GM23248 (cell line): ENCODE data around the gene APOBEC3H. TPM values are rescaled to one million over a fixed set of nuclear protein-coding genes. Genes with fewer than 3 reads are reported as not detected.

Experiments
- DNase-seq: peaks from one replicate; pipeline ENCODE4 v3.0.0-alpha.2; 2015
- H2AFZ ChIP-seq: fragments of 200-600 bp; sonication (generic); 2 replicates; pipeline ENCODE4 v1.6.1; 2016; ENCODE audit warnings: antibody characterized with exemption
- H3F3A ChIP-seq: fragments of 200-600 bp; sonication (generic); 2 replicates; pipeline ENCODE4 v1.6.1; 2016; ENCODE audit warnings: mild to moderate bottlenecking, antibody characterized with exemption, mixed run types; ENCODE audit not compliant: insufficient read depth
- H3K27ac ChIP-seq: fragments of 200-600 bp; sonication (generic); 2 replicates; pipeline ENCODE4 v1.5.1; 2016; ENCODE audit warnings: mild to moderate bottlenecking
- H3K27me3 ChIP-seq: fragments of 200-600 bp; sonication (generic); replicated peaks from 2 replicates; pipeline ENCODE4 v1.6.1; 2016; ENCODE audit warnings: mild to moderate bottlenecking; ENCODE audit not compliant: insufficient read depth
- H3K36me3 ChIP-seq: fragments of 200-600 bp; sonication (generic); 2 replicates; pipeline ENCODE4 v1.6.1; 2016; ENCODE audit warnings: low read depth, mild to moderate bottlenecking
- H3K4me1 ChIP-seq: fragments of 200-600 bp; sonication (generic); 2 replicates; pipeline ENCODE4 v1.6.1; 2016; ENCODE audit warnings: mild to moderate bottlenecking; ENCODE audit not compliant: insufficient read depth
- H3K4me2 ChIP-seq: fragments of 200-600 bp; sonication (generic); one replicate; pipeline ENCODE4 v1.6.1; 2016; ENCODE audit warnings: mild to moderate bottlenecking; ENCODE audit not compliant: unreplicated experiment
- H3K4me3 ChIP-seq: fragments of 200-600 bp; sonication (generic); 2 replicates; pipeline ENCODE4 v1.5.1; 2016; ENCODE audit warnings: mild to moderate bottlenecking
- H3K79me2 ChIP-seq: fragments of 200-600 bp; sonication (generic); 2 replicates; pipeline ENCODE4 v1.6.1; 2016; ENCODE audit warnings: mild to moderate bottlenecking; ENCODE audit not compliant: insufficient read depth
- H3K9ac ChIP-seq: fragments of 200-600 bp; sonication (generic); 2 replicates; pipeline ENCODE4 v1.6.1; 2016; ENCODE audit warnings: mild to moderate bottlenecking
- H3K9me2 ChIP-seq: fragments of 200-600 bp; sonication (generic); 2 replicates; pipeline ENCODE4 v1.6.1; 2016; ENCODE audit warnings: mixed run types, mild to moderate bottlenecking, moderate library complexity; ENCODE audit not compliant: insufficient read depth
- H3K9me3 ChIP-seq: fragments of 200-600 bp; sonication (generic); one replicate; pipeline ENCODE4 v1.6.1; 2017; ENCODE audit warnings: low read depth
- H4K20me1 ChIP-seq: fragments of 200-600 bp; sonication (generic); 2 replicates; pipeline ENCODE4 v1.6.0; 2016; ENCODE audit not compliant: insufficient read depth
- EZH2 ChIP-seq: fragments of 200-600 bp; sonication (generic); IDR thresholded peaks from 2 replicates; pipeline ENCODE4 v1.6.1; 2018; ENCODE audit warnings: antibody characterized with exemption, mild to moderate bottlenecking; ENCODE audit not compliant: insufficient read depth, poor library complexity, severe bottlenecking
- EZH2phosphoT487 ChIP-seq: fragments of 200-600 bp; sonication (generic); IDR thresholded peaks from 2 replicates; pipeline ENCODE4 v1.6.1; 2018; ENCODE audit warnings: antibody characterized with exemption, moderate library complexity, mild to moderate bottlenecking, low read depth; ENCODE audit not compliant: insufficient read depth
- WGBS, 2 experiments: methylation state at CpG; one replicate each; pipeline ENCODE4 v1.1.6; 2015 to 2017; ENCODE audit warnings: low lambda C conversion rate in 2 of 2, low coverage in 1 of 2; ENCODE audit errors: missing lambda C conversion rate in 2 of 2; 5-methylcytosine and 5-hydroxymethylcytosine counted together
- in situ Hi-C: fragments of 300-500 bp; cut with MboI; formaldehyde crosslinking; loops from 2 replicates; pipeline ENCODE4 v1.15.0; 2020
- polyA plus RNA-seq: library from polyadenylated mRNA; unstranded; fragments of >200 nt; fragmentation: Nextera tagmentation; extraction: Ambion mirVana; gene quantifications from 2 replicates; pipeline ENCODE4 v1.2.1, GENCODE V29; 2016
- total RNA-seq: library from RNA; depleted of rRNA; stranded (reverse); fragments of >200 nt; shearing (Covaris generic); gene quantifications from 2 replicates; pipeline ENCODE4 v1.2.3, GENCODE V29; 2014

The APOBEC3H gene
- total and polyA plus RNA-seq, 2 experiments from 2014 or later = not detected

- no peaks in the 10 kb centered on the region for H4K20me1 ChIP-seq
- no peaks in the 10 kb centered on the region for H3K9me3 ChIP-seq
- no peak overlapping the region for H3K27ac ChIP-seq
- TF ChIP-seq EZH2phosphoT487 (no peak), EZH2 (no peak)
- WGBS, 2 experiments = 80 to 87% methylated on average over 8 of the region's 8 CpGs
- no peaks in the 10 kb centered on the region for H3K36me3 ChIP-seq
- H3K9ac ChIP-seq = no peak overlapping the region
- no peaks in the 10 kb centered on the region for H3K79me2 ChIP-seq
- H3K27me3 ChIP-seq = no peaks in the 10 kb centered on the region
- no peak overlapping the region for H3K4me3 ChIP-seq
- no peaks in the 10 kb centered on the region for H3K9me2 ChIP-seq
- no peaks in the 10 kb centered on the region for H3F3A ChIP-seq
- no peaks in the 10 kb centered on the region for H3K4me1 ChIP-seq
- in situ Hi-C loops = no loop called here
- no peak overlapping the region for H2AFZ ChIP-seq
- DNase-seq = no peak
- H3K4me2 ChIP-seq = no peak overlapping the region
Observed at GRCh38 chr22:39081598-39081997, 15.4 kb upstream of the APOBEC3H start.

- no peaks in the 10 kb centered on the region for H3K79me2 ChIP-seq
- no peaks in the 10 kb centered on the region for H4K20me1 ChIP-seq
- 77 to 81% methylated on average over 12 to 14 of the region's 14 CpGs for WGBS, 2 experiments
- H3K36me3 ChIP-seq = no peaks in the 10 kb centered on the region
- no peaks in the 10 kb centered on the region for H3K27me3 ChIP-seq
- no peak overlapping the region for H3K4me2 ChIP-seq
- TF ChIP-seq EZH2phosphoT487 (no peak), EZH2 (no peak)
- H3K9me3 ChIP-seq = no peaks in the 10 kb centered on the region
- DNase-seq = no peak
- no peak overlapping the region for H3K9ac ChIP-seq
- in situ Hi-C loops = no loop called here
- H3F3A ChIP-seq = no peaks in the 10 kb centered on the region
- no peaks in the 10 kb centered on the region for H3K4me1 ChIP-seq
- H3K9me2 ChIP-seq = no peaks in the 10 kb centered on the region
- no peak overlapping the region for H2AFZ ChIP-seq
- H3K4me3 ChIP-seq = no peak overlapping the region
- H3K27ac ChIP-seq = no peak overlapping the region
Observed at GRCh38 chr22:39083212-39084165, 13.6 kb upstream of the APOBEC3H start.

GRCh38 chr22:39084666-39085065 is 12.4 kb upstream of the APOBEC3H start:
- no peaks in the 10 kb centered on the region for H3K79me2 ChIP-seq
- H3K4me2 ChIP-seq = no peak overlapping the region
- no peaks in the 10 kb centered on the region for H3K4me1 ChIP-seq
- no peaks in the 10 kb centered on the region for H4K20me1 ChIP-seq
- no peak overlapping the region for H2AFZ ChIP-seq
- DNase-seq = no peak
- no peak overlapping the region for H3K4me3 ChIP-seq
- H3K36me3 ChIP-seq = no peaks in the 10 kb centered on the region
- H3F3A ChIP-seq = no peaks in the 10 kb centered on the region
- no peak overlapping the region for H3K9ac ChIP-seq
- TF ChIP-seq EZH2phosphoT487 (no peak), EZH2 (no peak)
- no peaks in the 10 kb centered on the region for H3K9me2 ChIP-seq
- H3K9me3 ChIP-seq = no peaks in the 10 kb centered on the region
- no peak overlapping the region for H3K27ac ChIP-seq
- WGBS, 2 experiments = 90 to 92% methylated on average over 8 of the region's 8 CpGs
- in situ Hi-C loops = no loop called here
- H3K27me3 ChIP-seq = no peaks in the 10 kb centered on the region

- no peaks in the 10 kb centered on the region for H4K20me1 ChIP-seq
- WGBS, 2 experiments = 78 to 88% methylated on average over 2 to 6 of the region's 6 CpGs
- H3F3A ChIP-seq = no peaks in the 10 kb centered on the region
- H2AFZ ChIP-seq = no peak overlapping the region
- H3K27ac ChIP-seq = no peak overlapping the region
- H3K9me2 ChIP-seq = no peaks in the 10 kb centered on the region
- H3K9me3 ChIP-seq = no peaks in the 10 kb centered on the region
- in situ Hi-C loops = no loop called here
- H3K79me2 ChIP-seq = no peaks in the 10 kb centered on the region
- H3K4me3 ChIP-seq = no peak overlapping the region
- peaks cover under 1% of the 10 kb centered on the region; the same call in 1 of the 2 replicates for H3K27me3 ChIP-seq
- DNase-seq = no peak
- H3K4me1 ChIP-seq = no peaks in the 10 kb centered on the region
- no peak overlapping the region for H3K9ac ChIP-seq
- no peak overlapping the region for H3K4me2 ChIP-seq
- H3K36me3 ChIP-seq = no peaks in the 10 kb centered on the region
- TF ChIP-seq EZH2phosphoT487 (no peak), EZH2 (no peak)
Observed at GRCh38 chr22:39087098-39087497, 9.9 kb upstream of the APOBEC3H start.
